SKM-1 treated with dmso at 0.1 percent for 144 hours (cell line): Measurements from ENCODE around the gene SEMA6C.
"Not testable (repeated sequence)": the region's sequence is repeated elsewhere in the genome, so short reads cannot be mapped to it uniquely, and the experiment has no call there.

Source experiments
- DNase-seq: peaks from one replicate; lab custom pipeline; 2025; ENCODE audit not compliant: unreplicated experiment; lab: John Stamatoyannopoulos, UW

The SEMA6C gene

DNA sequence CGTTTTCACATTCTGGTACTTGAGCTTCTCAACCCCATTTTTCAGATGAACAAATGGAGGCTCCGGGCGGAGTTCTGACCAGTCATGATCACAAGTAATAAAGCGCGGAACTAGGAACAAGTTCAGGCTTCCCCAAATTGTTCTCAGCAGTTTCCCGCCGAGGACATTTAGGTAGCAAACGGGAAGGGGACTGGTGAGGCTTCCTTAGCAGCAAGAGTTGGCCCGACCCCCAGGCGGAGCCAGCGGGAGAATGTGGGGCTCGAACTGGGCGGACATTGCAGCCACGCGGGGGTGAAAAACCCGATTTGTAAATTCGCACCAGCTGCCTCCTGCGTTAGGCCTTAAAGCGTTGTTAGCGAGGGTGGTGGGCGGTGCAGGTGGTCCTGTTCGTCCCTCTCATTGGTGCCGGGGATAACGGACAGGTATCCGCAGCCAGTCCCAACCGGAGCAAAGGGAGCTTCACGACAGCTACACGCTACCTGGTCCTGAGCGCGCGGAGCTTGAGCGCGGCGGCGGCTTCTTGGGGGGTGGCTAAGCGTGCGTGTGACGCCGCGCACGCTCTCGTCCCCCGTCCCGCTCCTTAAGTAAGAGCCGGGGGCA is 15.3 kb downstream of the SEMA6C start:
- DNase-seq = no peak

DNA sequence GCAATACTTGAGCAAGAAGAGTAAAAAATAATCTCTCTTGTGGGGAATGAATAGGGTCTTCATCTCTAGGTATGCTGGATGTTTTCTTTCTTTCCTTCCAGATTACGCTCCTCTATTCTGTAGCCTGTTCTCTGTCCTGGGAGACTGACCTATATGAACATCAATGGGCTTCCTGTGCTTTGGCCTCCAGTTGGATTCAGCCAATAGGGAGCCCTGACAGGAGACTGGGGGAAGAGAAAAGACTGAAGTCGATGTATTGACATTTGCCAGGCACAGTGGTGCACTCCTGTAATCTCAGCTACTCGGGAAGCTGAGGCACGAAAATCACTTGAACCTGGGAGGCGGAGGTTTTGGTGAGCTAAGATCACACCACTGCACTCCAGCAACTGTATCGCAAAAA is 17.6 kb downstream of the SEMA6C start:
- no peak for DNase-seq

DNA sequence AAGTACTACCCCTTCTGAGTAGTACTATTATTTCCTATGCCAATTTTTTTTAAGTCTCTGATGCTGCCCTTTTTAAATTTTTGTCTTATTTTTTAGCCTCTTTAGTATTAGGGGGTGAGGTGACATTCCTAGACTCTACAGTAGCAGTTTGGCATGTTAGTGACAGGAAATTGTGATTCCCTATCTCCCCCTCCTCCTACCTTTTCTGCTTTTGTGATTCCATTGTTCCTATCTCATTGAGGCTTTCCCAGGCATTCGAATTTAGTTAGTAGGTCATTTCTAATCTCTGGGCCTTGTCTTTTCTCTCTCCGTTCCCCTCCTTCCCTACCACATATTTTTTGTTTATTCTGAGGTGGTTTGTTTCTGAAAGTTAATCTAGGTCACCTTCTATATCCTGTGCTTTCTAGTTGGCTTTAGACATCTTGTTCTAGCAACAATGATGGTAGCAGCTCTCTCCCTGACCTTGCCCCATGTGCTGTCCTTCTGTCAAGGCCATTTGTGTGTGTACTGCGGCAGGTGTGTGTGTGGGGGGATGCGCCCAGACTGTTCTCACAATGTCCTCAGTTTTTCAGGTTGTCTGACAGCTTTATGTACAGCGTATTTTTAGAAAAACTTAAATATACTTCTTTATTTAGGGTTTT is 21.5 kb downstream of the SEMA6C start:
- DNase-seq = no peak

DNA sequence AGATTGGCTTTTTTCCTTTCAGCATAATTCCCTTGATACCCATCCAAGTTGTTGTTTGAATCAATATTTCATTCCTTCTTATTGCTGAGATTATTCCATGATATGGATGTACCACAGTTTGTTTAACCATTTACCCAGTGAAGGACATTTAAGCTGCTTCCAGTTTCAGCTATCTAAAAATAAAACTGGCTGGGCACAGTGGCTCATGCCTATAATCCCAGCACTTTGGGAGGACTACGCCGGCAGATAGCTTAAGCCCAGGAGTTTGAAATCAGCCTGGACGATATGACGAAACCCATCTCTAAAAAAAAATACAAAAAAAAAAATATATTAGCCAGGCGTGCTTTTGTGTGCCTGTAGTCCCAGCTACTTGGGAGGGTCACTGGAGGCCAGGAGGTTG is 32.6 kb downstream of the SEMA6C start:
- no peak for DNase-seq

GRCh38 chr1:151108331-151108730 is 38.1 kb downstream of the SEMA6C start:
- no peak for DNase-seq

DNA sequence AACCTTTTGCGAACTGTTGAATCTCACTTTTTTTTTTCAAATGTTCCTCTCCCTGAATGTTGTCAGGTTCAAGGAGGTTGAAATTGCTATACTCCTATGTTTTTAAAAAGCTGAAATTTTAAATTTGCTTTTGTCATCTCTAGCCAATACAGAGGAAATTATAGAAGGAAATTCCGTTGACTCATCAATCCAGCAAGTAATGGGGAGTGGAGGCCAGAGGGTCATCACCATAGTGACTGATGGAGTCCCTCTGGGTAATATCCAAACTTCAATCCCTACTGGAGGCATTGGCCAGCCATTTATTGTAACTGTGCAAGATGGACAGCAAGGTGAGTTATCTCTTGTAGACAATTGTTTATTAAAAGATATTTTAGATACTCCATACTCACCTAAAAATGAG is 39.5 kb downstream of the SEMA6C start:
- DNase-seq = no peak

GRCh38 chr1:151104630-151105029 is 41.8 kb downstream of the SEMA6C start:
- no peak for DNase-seq

- DNase-seq = no peak
Measured at GRCh38 chr1:151098126-151098525, 48.3 kb downstream of the SEMA6C start.

DNA sequence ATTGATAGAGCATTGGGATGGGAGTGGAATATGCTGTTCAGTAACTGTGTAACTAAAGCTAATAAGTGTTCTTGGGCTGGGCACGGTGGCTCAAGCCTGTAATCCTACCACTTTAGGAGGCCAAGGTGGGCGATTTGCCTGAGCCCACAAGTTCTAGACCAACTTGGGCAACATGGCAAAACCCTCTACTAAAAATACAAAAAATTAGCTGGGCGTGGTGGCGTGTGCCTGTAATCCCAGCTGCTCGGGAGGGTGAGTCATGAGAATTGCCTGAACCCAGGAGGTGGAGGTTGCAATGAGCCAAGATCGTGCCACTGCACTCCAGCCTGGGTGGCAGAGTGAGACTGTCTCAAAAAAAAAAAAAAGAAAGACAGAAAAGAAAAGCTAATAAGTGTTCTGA is 49.0 kb downstream of the SEMA6C start:
- not testable (repeated sequence) for DNase-seq

- DNase-seq = no peak
Measured at GRCh38 chr1:151085953-151086559, 60.4 kb downstream of the SEMA6C start.
